GM18868 (cell line): ENCODE data around the gene TCP11.

ENCODE experiments used
- ATAC-seq: cut with Tn5 transposase; IDR thresholded peaks from one replicate; pipeline ENCODE4 v1.9.1; 2021; ENCODE audit warnings: mild to moderate bottlenecking, moderate library complexity; ENCODE audit not compliant: unreplicated experiment

TCP11 gene

GRCh38 chr6:35141007-35141655, at the start of gene TCP11:
Gene TCP11, minus strand, starts transcription at chr6:35141339. Its CDS starts 469 bp downstream, at chr6:35140870.
- ATAC-seq, result no peak

GRCh38 chr6:35190306-35190705, 49.2 kb upstream of the TCP11 start:
- no peak for ATAC-seq

- ATAC-seq, result no peak
Measured at GRCh38 chr6:35188886-35189285, 47.7 kb upstream of the TCP11 start.

GRCh38 chr6:35186571-35186970, 45.4 kb upstream of the TCP11 start:
- ATAC-seq, result no peak

GRCh38 chr6:35185971-35186370, 44.8 kb upstream of the TCP11 start:
- no peak for ATAC-seq

GRCh38 chr6:35185302-35185681, 44.2 kb upstream of the TCP11 start:
- ATAC-seq, result no peak

GRCh38 chr6:35184580-35185301, 43.6 kb upstream of the TCP11 start:
- ATAC-seq, result no peak

- ATAC-seq, result no peak
Measured at GRCh38 chr6:35183935-35184334, 42.8 kb upstream of the TCP11 start.

GRCh38 chr6:35183281-35183680, 42.1 kb upstream of the TCP11 start:
- ATAC-seq, result no peak

GRCh38 chr6:35181933-35182612, 40.9 kb upstream of the TCP11 start:
- ATAC-seq, result no peak

- ATAC-seq, result no peak
Measured at GRCh38 chr6:35181308-35181932, 40.3 kb upstream of the TCP11 start.

GRCh38 chr6:35179901-35180535, 38.9 kb upstream of the TCP11 start:
- ATAC-seq, result no peak

- ATAC-seq, result no peak
Measured at GRCh38 chr6:35178932-35179832, 38.0 kb upstream of the TCP11 start.

- ATAC-seq, result no peak
Measured at GRCh38 chr6:35178012-35178411, 36.9 kb upstream of the TCP11 start.

- no peak for ATAC-seq
Measured at GRCh38 chr6:35177596-35177995, 36.5 kb upstream of the TCP11 start.

GRCh38 chr6:35177157-35177556, 36.0 kb upstream of the TCP11 start:
- ATAC-seq, result no peak

- ATAC-seq, result no peak
Measured at GRCh38 chr6:35176301-35177024, 35.3 kb upstream of the TCP11 start.

GRCh38 chr6:35174501-35174900, 33.4 kb upstream of the TCP11 start:
- ATAC-seq, result no peak

GRCh38 chr6:35174088-35174434, 32.9 kb upstream of the TCP11 start:
- ATAC-seq, result no peak
